Endodermal cell (in vitro differentiated cells): ENCODE results near the gene UVRAG. TPM values are rescaled to one million over a fixed set of nuclear protein-coding genes. Genes with fewer than 3 reads are reported as not detected.

ENCODE experiments used
- DNase-seq: peaks from one replicate; pipeline ENCODE4 v3.0.0-alpha.2; 2017
- H3K27ac ChIP-seq: 2 replicates; pipeline ENCODE4 v1.5.1; 2013; ENCODE audit warnings: mild to moderate bottlenecking, low read depth, low read length, moderate library complexity
- H3K27me3 ChIP-seq: 2 replicates; pipeline ENCODE4 v1.6.1; 2013; ENCODE audit warnings: mild to moderate bottlenecking, low read length, moderate library complexity; ENCODE audit not compliant: insufficient read depth, control insufficient read depth, poor library complexity, severe bottlenecking
- H3K36me3 ChIP-seq: 2 replicates; pipeline ENCODE4 v1.7.0; 2013; ENCODE audit warnings: mild to moderate bottlenecking, low read length, moderate library complexity; ENCODE audit not compliant: control insufficient read depth, insufficient read depth
- H3K4me1 ChIP-seq: one replicate; pipeline ENCODE4 v1.7.0; 2013; ENCODE audit warnings: low read length; ENCODE audit not compliant: control insufficient read depth, insufficient read depth
- H3K4me3 ChIP-seq: 2 replicates; pipeline ENCODE4 v1.5.1; 2013; ENCODE audit warnings: mild to moderate bottlenecking, low read length, moderate library complexity
- H3K9ac ChIP-seq: 2 replicates; pipeline ENCODE4 v1.6.1; 2013; ENCODE audit warnings: mild to moderate bottlenecking, low read length, moderate library complexity; ENCODE audit not compliant: poor library complexity, severe bottlenecking; ENCODE audit errors: extremely low read depth
- H3K9me3 ChIP-seq: 2 replicates; pipeline ENCODE4 v1.6.1; 2013; ENCODE audit warnings: mild to moderate bottlenecking, low read length, moderate library complexity; ENCODE audit not compliant: control insufficient read depth
- H3K27ac Mint-ChIP-seq: 2 replicates; pipeline ENCODE4 v1.8.0; 2020; ENCODE audit warnings: mixed read lengths
- H3K27me3 Mint-ChIP-seq: 2 replicates; pipeline ENCODE4 v1.8.0; 2021; ENCODE audit warnings: mild to moderate bottlenecking, mixed read lengths; ENCODE audit not compliant: insufficient read depth
- H3K36me3 Mint-ChIP-seq: 2 replicates; pipeline ENCODE4 v1.8.0; 2020; ENCODE audit warnings: low read depth, mixed read lengths
- H3K4me1 Mint-ChIP-seq: 2 replicates; pipeline ENCODE4 v1.8.0; 2020; ENCODE audit warnings: mixed read lengths
- H3K4me3 Mint-ChIP-seq: 2 replicates; pipeline ENCODE4 v1.8.0; 2020; ENCODE audit warnings: mild to moderate bottlenecking, moderate library complexity, mixed read lengths
- H3K9me3 Mint-ChIP-seq: 2 replicates; pipeline ENCODE4 v1.8.0; 2020; ENCODE audit warnings: mild to moderate bottlenecking, mixed read lengths
- WGBS, 2 experiments: methylation state at CpG; one replicate each; pipeline versions ENCODE4 v1.1.5 to v1.1.7; 2013; ENCODE audit warnings: missing lambda C conversion rate in 2 of 2, mixed read lengths in 1 of 2; ENCODE audit not compliant: insufficient coverage in 1 of 2, insufficient read length in 1 of 2; 5-methylcytosine and 5-hydroxymethylcytosine counted together
- total RNA-seq, 2 donors: library from RNA; stranded (reverse); fragmentation: NEBNext Ultra II Directional in 1 of 2; extraction: Animal tissue kit (Norgen Biotek cat#: 25700) in 1 of 2; gene quantifications; 2 replicates in 1 of 2; 3 replicates in 1 of 2; pipeline ENCODE4 v1.2.1, GENCODE V29; 2021
- TF ChIP-seq, protein P1 (sequence below): fragments of 200-600 bp; sonication (generic); conservative IDR thresholded peaks from 2 replicates; pipeline ENCODE4 v1.5.0; 2021; ENCODE audit warnings: antibody characterized with exemption, mild to moderate bottlenecking

Gene UVRAG
- total RNA-seq, 2 donors from 2014 or later, result 19.7 to 34.9 TPM

DNA sequence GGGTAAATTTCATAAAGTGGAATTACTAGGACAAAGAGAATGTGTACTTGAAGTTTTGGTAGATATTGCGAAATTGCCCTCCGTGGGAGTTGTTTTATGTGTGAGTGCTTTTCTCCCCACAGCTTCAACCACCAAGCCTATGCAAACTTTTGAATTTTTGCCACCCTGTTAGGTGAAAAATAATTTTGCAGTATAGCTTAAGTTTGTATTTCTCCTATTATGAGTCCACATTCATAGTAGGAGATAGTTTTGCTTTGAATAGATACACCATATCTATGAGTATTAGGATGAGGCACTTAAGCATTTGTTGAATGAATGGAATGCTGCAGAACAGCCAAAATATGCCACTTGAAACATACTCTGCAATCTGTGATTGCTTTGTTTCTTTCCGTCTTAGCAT lies 43.6 kb downstream of the UVRAG start:
- Mint-ChIP-seq H3K4me1 (no peaks in the 10 kb centered on the region), H3K36me3 (peaks cover 14% of the 10 kb centered on the region), H3K27me3 (no peaks in the 10 kb centered on the region), H3K27ac (no peak overlapping the region), H3K9me3 (no peaks in the 10 kb centered on the region), H3K4me3 (no peak overlapping the region)
- Histone ChIP-seq H3K36me3 (peaks cover 3% of the 10 kb centered on the region), H3K9ac (no peak overlapping the region), H3K4me3 (no peak overlapping the region), H3K27me3 (no peaks in the 10 kb centered on the region), H3K4me1 (no peaks in the 10 kb centered on the region), H3K9me3 (no peaks in the 10 kb centered on the region), H3K27ac (no peak overlapping the region)
- DNase-seq, result no peak
- TF ChIP-seq, protein P1, sequence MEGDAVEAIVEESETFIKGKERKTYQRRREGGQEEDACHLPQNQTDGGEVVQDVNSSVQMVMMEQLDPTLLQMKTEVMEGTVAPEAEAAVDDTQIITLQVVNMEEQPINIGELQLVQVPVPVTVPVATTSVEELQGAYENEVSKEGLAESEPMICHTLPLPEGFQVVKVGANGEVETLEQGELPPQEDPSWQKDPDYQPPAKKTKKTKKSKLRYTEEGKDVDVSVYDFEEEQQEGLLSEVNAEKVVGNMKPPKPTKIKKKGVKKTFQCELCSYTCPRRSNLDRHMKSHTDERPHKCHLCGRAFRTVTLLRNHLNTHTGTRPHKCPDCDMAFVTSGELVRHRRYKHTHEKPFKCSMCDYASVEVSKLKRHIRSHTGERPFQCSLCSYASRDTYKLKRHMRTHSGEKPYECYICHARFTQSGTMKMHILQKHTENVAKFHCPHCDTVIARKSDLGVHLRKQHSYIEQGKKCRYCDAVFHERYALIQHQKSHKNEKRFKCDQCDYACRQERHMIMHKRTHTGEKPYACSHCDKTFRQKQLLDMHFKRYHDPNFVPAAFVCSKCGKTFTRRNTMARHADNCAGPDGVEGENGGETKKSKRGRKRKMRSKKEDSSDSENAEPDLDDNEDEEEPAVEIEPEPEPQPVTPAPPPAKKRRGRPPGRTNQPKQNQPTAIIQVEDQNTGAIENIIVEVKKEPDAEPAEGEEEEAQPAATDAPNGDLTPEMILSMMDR, result no peak
- WGBS, 2 experiments, result 100% methylated on average over 1 of the region's 3 CpGs; no CpG with 5 or more reads in 1 of the 2 experiments

DNA sequence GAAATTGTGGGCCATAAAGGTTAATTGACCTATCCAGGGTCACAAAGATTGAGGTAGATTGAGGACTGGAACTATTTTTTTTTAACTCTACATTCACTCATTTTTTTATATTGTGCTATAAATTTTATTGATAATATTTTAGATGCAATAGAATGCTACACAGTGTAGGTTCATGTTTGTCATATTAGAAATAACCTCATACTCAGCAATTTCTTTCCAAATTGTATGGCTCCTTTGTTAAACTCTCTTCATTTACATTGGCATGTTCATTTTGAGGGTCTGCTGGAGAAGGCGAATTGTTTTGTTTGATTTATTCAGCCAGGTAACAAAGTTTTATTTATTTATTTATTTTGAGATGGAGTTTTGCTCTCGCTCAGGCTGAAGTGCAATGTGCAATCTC lies 44.6 kb downstream of the UVRAG start:
- TF ChIP-seq, protein P1, result no peak
- Histone ChIP-seq H3K27me3 (no peaks in the 10 kb centered on the region), H3K9ac (no peak overlapping the region), H3K4me1 (no peaks in the 10 kb centered on the region), H3K36me3 (no peaks in the 10 kb centered on the region), H3K27ac (no peak overlapping the region), H3K4me3 (no peak overlapping the region), H3K9me3 (no peaks in the 10 kb centered on the region)
- no peak for DNase-seq
- Mint-ChIP-seq H3K9me3 (no peaks in the 10 kb centered on the region), H3K27ac (no peak overlapping the region), H3K36me3 (peaks cover 12% of the 10 kb centered on the region), H3K4me3 (no peak overlapping the region), H3K27me3 (no peaks in the 10 kb centered on the region), H3K4me1 (no peaks in the 10 kb centered on the region)
- 100% methylated on average over 2 of the region's 2 CpGs; no CpG with 5 or more reads in 1 of the 2 experiments for WGBS, 2 experiments

DNA sequence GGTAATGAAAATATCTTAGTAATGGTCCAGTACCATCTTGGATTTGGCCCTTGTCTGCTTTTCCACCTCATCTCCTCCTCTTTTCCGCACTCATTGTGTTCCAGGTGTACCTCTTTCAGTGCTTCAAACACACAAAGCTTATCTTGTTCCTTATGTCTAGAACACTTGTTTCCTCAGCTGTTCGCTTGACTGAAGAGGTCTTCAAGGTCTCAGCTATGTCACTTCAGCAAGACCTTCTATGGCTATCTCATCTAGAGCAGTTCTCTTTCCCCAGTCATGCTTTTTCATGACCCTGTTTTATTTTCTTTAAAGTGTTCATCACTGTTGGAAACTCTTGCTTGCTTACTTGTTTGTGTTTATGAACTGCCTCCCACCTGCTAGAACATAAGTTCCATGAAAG lies 47.4 kb downstream of the UVRAG start:
- no peaks in the 10 kb centered on the region for H3K4me1 ChIP-seq
- WGBS, 2 experiments, result 94 to 95% methylated on average over 2 of the region's 2 CpGs
- H3K9ac ChIP-seq, result no peak overlapping the region
- Mint-ChIP-seq H3K9me3 (no peaks in the 10 kb centered on the region), H3K27ac (no peak overlapping the region), H3K36me3 (no peaks in the 10 kb centered on the region), H3K27me3 (no peaks in the 10 kb centered on the region), H3K4me1 (no peaks in the 10 kb centered on the region), H3K4me3 (no peak overlapping the region)
- DNase-seq, result no peak
- no peaks in the 10 kb centered on the region for H3K27me3 ChIP-seq
- TF ChIP-seq, protein P1, result no peak
- no peaks in the 10 kb centered on the region for H3K36me3 ChIP-seq
- H3K9me3 ChIP-seq, result no peaks in the 10 kb centered on the region
- H3K27ac ChIP-seq, result no peak overlapping the region
- H3K4me3 ChIP-seq, result no peak overlapping the region
